Progenitor cell of endocrine pancreas (in vitro differentiated cells): ENCODE measurements around the gene SEMA3E. TPM values are rescaled to one million over a fixed set of nuclear protein-coding genes. Genes with fewer than 3 reads are reported as not detected.

Experiments
- DNase-seq: peaks from one replicate; pipeline ENCODE4 v3.0.0; 2021; ENCODE audit warnings: low spot score; ENCODE audit not compliant: unreplicated experiment
- H3K27ac Mint-ChIP-seq: 2 replicates; pipeline ENCODE4 v1.8.0; 2021; ENCODE audit warnings: mild to moderate bottlenecking, moderate library complexity, mixed read lengths
- H3K27me3 Mint-ChIP-seq: 2 replicates; pipeline ENCODE4 v1.8.0; 2021; ENCODE audit warnings: mixed read lengths
- H3K36me3 Mint-ChIP-seq: 2 replicates; pipeline ENCODE4 v1.8.0; 2022; ENCODE audit warnings: mixed read lengths; ENCODE audit not compliant: insufficient read depth
- H3K4me1 Mint-ChIP-seq: 2 replicates; pipeline ENCODE4 v1.8.0; 2021; ENCODE audit warnings: low read depth, mixed read lengths
- H3K4me3 Mint-ChIP-seq: 2 replicates; pipeline ENCODE4 v1.8.0; 2021; ENCODE audit warnings: low read depth, mild to moderate bottlenecking, moderate library complexity, mixed read lengths
- H3K9me3 Mint-ChIP-seq: 2 replicates; pipeline ENCODE4 v1.8.0; 2021; ENCODE audit warnings: low read depth, mixed read lengths
- CTCF ChIP-seq: fragments of 200-600 bp; sonication (generic); IDR thresholded peaks from one replicate; pipeline ENCODE4 v1.5.0; 2021; ENCODE audit warnings: antibody characterized with exemption, mild to moderate bottlenecking; ENCODE audit not compliant: unreplicated experiment
- total RNA-seq: library from RNA; stranded (reverse); gene quantifications from 2 replicates; pipeline ENCODE4 v1.2.1, GENCODE V29; 2021

The SEMA3E gene
- total RNA-seq, 1 donor from 2014 or later, result 1.1 TPM

DNA sequence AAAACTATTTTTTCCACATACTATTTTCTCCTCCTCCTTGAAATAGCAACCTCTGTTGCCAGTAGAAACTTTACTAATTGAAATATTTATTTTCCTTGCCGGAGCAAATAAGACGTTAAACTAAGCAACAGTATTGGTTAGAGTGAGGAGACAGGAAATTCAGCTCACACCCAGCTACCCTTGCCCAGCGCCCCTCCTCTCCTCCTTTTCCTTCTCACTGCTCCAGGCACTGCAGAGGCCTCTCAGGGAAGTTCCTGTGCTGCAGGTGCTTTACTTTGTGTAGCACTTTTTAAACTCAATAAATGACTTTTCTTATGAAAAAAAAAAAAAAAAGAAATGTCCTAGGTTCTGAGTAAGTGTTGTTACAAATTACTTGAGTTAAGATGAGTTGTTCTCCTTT is 134.0 kb downstream of the SEMA3E start:
- Mint-ChIP-seq H3K27me3 (no peaks in the 10 kb centered on the region), H3K36me3 (no peaks in the 10 kb centered on the region), H3K4me3 (no peak overlapping the region), H3K27ac (no peak overlapping the region), H3K9me3 (no peaks in the 10 kb centered on the region), H3K4me1 (no peaks in the 10 kb centered on the region)
- no peak for DNase-seq
- TF ChIP-seq CTCF, result no peak

GRCh38 chr7:83509255-83510021 is 139.5 kb downstream of the SEMA3E start:
- TF ChIP-seq CTCF, result no peak
- Mint-ChIP-seq H3K36me3 (no peaks in the 10 kb centered on the region), H3K27ac (no peak overlapping the region), H3K27me3 (no peaks in the 10 kb centered on the region), H3K9me3 (no peaks in the 10 kb centered on the region), H3K4me1 (peaks cover 4% of the 10 kb centered on the region), H3K4me3 (no peak overlapping the region)
- no peak for DNase-seq

DNA sequence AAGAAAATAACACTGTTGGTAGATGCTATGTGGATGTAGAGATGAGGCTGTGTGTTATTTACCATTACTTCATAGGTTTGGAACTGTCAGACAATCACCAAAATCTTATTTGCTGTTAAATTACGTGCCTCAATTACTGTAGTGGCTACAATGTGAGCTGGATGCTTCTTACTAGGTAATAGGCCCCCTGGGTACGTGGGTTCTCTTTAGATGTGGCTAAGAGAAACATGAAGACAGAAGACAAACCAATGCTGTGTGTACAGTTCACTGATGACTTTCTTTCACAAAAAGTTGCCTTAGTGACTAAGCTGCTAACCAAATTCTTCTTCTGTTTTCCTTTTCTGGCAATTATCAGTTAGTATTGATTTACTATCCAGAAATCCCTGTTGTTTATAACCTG is 144.6 kb downstream of the SEMA3E start:
- Mint-ChIP-seq H3K27me3 (no peaks in the 10 kb centered on the region), H3K4me3 (no peak overlapping the region), H3K27ac (no peak overlapping the region), H3K9me3 (no peaks in the 10 kb centered on the region), H3K36me3 (no peaks in the 10 kb centered on the region), H3K4me1 (peaks cover 3% of the 10 kb centered on the region)
- no peak for DNase-seq
- no peak for TF ChIP-seq CTCF

- H3K9me3 Mint-ChIP-seq, result no peaks in the 10 kb centered on the region
- H3K27ac Mint-ChIP-seq, result no peak overlapping the region
- no peak overlapping the region for H3K4me3 Mint-ChIP-seq
- H3K27me3 Mint-ChIP-seq, result no peaks in the 10 kb centered on the region
- no peak for TF ChIP-seq CTCF
- no peak for DNase-seq
- H3K36me3 Mint-ChIP-seq, result no peaks in the 10 kb centered on the region
- peaks cover 2% of the 10 kb centered on the region for H3K4me1 Mint-ChIP-seq
These were observed 146.3 kb downstream of the SEMA3E start for GRCh38 chr7:83502636-83503035.

GRCh38 chr7:83494683-83495082 is 154.3 kb downstream of the SEMA3E start:
- Mint-ChIP-seq H3K4me3 (no peak overlapping the region), H3K27me3 (no peaks in the 10 kb centered on the region), H3K4me1 (peaks cover 6% of the 10 kb centered on the region), H3K36me3 (no peaks in the 10 kb centered on the region), H3K9me3 (no peaks in the 10 kb centered on the region), H3K27ac (no peak overlapping the region)
- DNase-seq, result no peak
- no peak for TF ChIP-seq CTCF
